Neural progenitor cell (in vitro differentiated cells): ENCODE results near the gene GRK3. TPM values are rescaled to one million over a fixed set of nuclear protein-coding genes. Genes with fewer than 3 reads are reported as not detected.

Source experiments
- DNase-seq: peaks from one replicate; pipeline ENCODE4 v3.0.0-alpha.2; 2016; ENCODE audit warnings: low spot score
- H2AFZ ChIP-seq: fragments of 200-600 bp; sonication (generic); replicated peaks from 2 replicates; pipeline ENCODE4 v1.6.1; 2016; ENCODE audit warnings: antibody characterized with exemption
- H3F3A ChIP-seq: fragments of 200-600 bp; sonication (generic); 2 replicates; pipeline ENCODE4 v1.6.1; 2016; ENCODE audit warnings: antibody characterized with exemption, low read depth
- H3K27ac ChIP-seq: fragments of 200-600 bp; sonication (generic); 2 replicates; pipeline ENCODE4 v1.5.1; 2016; ENCODE audit warnings: mild to moderate bottlenecking
- H3K27me3 ChIP-seq: fragments of 200-600 bp; sonication (generic); 2 replicates; pipeline ENCODE4 v1.6.1; 2016; ENCODE audit warnings: mild to moderate bottlenecking, moderate library complexity
- H3K36me3 ChIP-seq: fragments of 200-600 bp; sonication (generic); 2 replicates; pipeline ENCODE4 v1.5.1; 2016
- H3K4me1 ChIP-seq: fragments of 200-600 bp; sonication (generic); 2 replicates; pipeline ENCODE4 v1.6.1; 2016; ENCODE audit warnings: mixed run types
- H3K4me2 ChIP-seq: fragments of 200-600 bp; sonication (generic); 2 replicates; pipeline ENCODE4 v1.6.1; 2016
- H3K4me3 ChIP-seq: fragments of 200-600 bp; sonication (generic); 2 replicates; pipeline ENCODE4 v1.5.1; 2016
- H3K79me2 ChIP-seq: fragments of 200-600 bp; sonication (generic); 2 replicates; pipeline ENCODE4 v1.6.1; 2016; ENCODE audit warnings: low read depth
- H3K9ac ChIP-seq: fragments of 200-600 bp; sonication (generic); 2 replicates; pipeline ENCODE4 v1.6.1; 2016
- H3K9me3 ChIP-seq: fragments of 200-600 bp; sonication (generic); 2 replicates; pipeline ENCODE4 v1.5.1; 2016; ENCODE audit warnings: low read depth
- H4K20me1 ChIP-seq: fragments of 200-600 bp; sonication (generic); 2 replicates; pipeline ENCODE4 v1.6.1; 2016; ENCODE audit warnings: low read depth
- H3K27ac Mint-ChIP-seq: 3 replicates; pipeline ENCODE4 v1.8.0; 2021; ENCODE audit warnings: mixed read lengths
- H3K27me3 Mint-ChIP-seq: 2 replicates; pipeline ENCODE4 v1.8.0; 2022; ENCODE audit warnings: low read depth, mild to moderate bottlenecking, inconsistent platforms, moderate library complexity, mixed read lengths; ENCODE audit not compliant: insufficient read depth
- H3K36me3 Mint-ChIP-seq: 3 replicates; pipeline ENCODE4 v1.8.0; 2021; ENCODE audit warnings: mixed read lengths
- H3K4me1 Mint-ChIP-seq: 3 replicates; pipeline ENCODE4 v1.8.0; 2021; ENCODE audit warnings: mixed read lengths
- H3K4me3 Mint-ChIP-seq: 3 replicates; pipeline ENCODE4 v1.8.0; 2021; ENCODE audit warnings: mild to moderate bottlenecking, moderate library complexity, mixed read lengths
- H3K9me3 Mint-ChIP-seq: 3 replicates; pipeline ENCODE4 v1.8.0; 2020; ENCODE audit warnings: mixed read lengths
- CTCF ChIP-seq: fragments of 200-600 bp; sonication (generic); IDR thresholded peaks from 2 replicates; pipeline ENCODE4 v1.5.1; 2017; ENCODE audit warnings: antibody characterized with exemption, mild to moderate bottlenecking
- EZH2 ChIP-seq: fragments of 200-600 bp; sonication (generic); IDR thresholded peaks from 2 replicates; pipeline ENCODE4 v1.6.1; 2017; ENCODE audit warnings: antibody characterized with exemption, mild to moderate bottlenecking, moderate library complexity
- EZH2phosphoT487 ChIP-seq: fragments of 200-600 bp; sonication (generic); IDR thresholded peaks from 2 replicates; pipeline ENCODE4 v1.6.1; 2017; ENCODE audit warnings: antibody characterized with exemption
- total RNA-seq: library from RNA; depleted of rRNA; stranded (reverse); fragments of >200 nt; gene quantifications from 2 replicates; pipeline ENCODE4 v1.2.3, GENCODE V29; 2015; ENCODE audit warnings: low replicate concordance

GRK3 gene
- total RNA-seq, 1 donor from 2014 or later, result 20.8 TPM

- Histone ChIP-seq H3F3A (no peaks in the 10 kb centered on the region), H3K79me2 (no peaks in the 10 kb centered on the region), H3K9me3 (no peaks in the 10 kb centered on the region), H3K4me3 (no peak overlapping the region), H3K36me3 (no peaks in the 10 kb centered on the region), H2AFZ (no peak overlapping the region), H3K27ac (no peak overlapping the region), H3K4me2 (no peak overlapping the region), H3K4me1 (no peaks in the 10 kb centered on the region), H3K27me3 (no peaks in the 10 kb centered on the region), H4K20me1 (no peaks in the 10 kb centered on the region), H3K9ac (no peak overlapping the region)
- Mint-ChIP-seq H3K36me3 (no peaks in the 10 kb centered on the region), H3K27me3 (peaks cover 5% of the 10 kb centered on the region), H3K9me3 (peaks cover 3% of the 10 kb centered on the region), H3K4me1 (no peaks in the 10 kb centered on the region), H3K4me3 (no peak overlapping the region), H3K27ac (no peak overlapping the region)
- TF ChIP-seq CTCF, result no peak
- no peak for TF ChIP-seq EZH2phosphoT487
- TF ChIP-seq EZH2, result no peak
- no peak for DNase-seq
These were observed 193.8 kb downstream of the GRK3 start for GRCh38 chr22:25758316-25758715.

GRCh38 chr22:25759825-25760231 is 195.4 kb downstream of the GRK3 start:
- Mint-ChIP-seq H3K4me1 (no peaks in the 10 kb centered on the region), H3K9me3 (peaks cover 3% of the 10 kb centered on the region), H3K36me3 (no peaks in the 10 kb centered on the region), H3K27ac (no peak overlapping the region), H3K4me3 (no peak overlapping the region), H3K27me3 (peaks cover 5% of the 10 kb centered on the region)
- H3F3A ChIP-seq, result no peaks in the 10 kb centered on the region
- DNase-seq, result no peak
- no peak overlapping the region for H3K27ac ChIP-seq
- no peaks in the 10 kb centered on the region for H3K36me3 ChIP-seq
- H3K4me1 ChIP-seq, result no peaks in the 10 kb centered on the region
- no peaks in the 10 kb centered on the region for H4K20me1 ChIP-seq
- TF ChIP-seq CTCF, result no peak
- no peak for TF ChIP-seq EZH2
- no peak for TF ChIP-seq EZH2phosphoT487
- H3K4me2 ChIP-seq, result no peak overlapping the region
- no peak overlapping the region for H3K9ac ChIP-seq
- H2AFZ ChIP-seq, result no peak overlapping the region
- H3K27me3 ChIP-seq, result no peaks in the 10 kb centered on the region
- H3K9me3 ChIP-seq, result no peaks in the 10 kb centered on the region
- H3K4me3 ChIP-seq, result no peak overlapping the region
- H3K79me2 ChIP-seq, result no peaks in the 10 kb centered on the region

- Histone ChIP-seq H3K4me1 (no peaks in the 10 kb centered on the region), H4K20me1 (no peaks in the 10 kb centered on the region), H3K9ac (no peak overlapping the region), H3K27ac (no peak overlapping the region), H3K79me2 (no peaks in the 10 kb centered on the region), H3K4me3 (no peak overlapping the region), H2AFZ (no peak overlapping the region), H3K27me3 (no peaks in the 10 kb centered on the region), H3K9me3 (no peaks in the 10 kb centered on the region), H3F3A (no peaks in the 10 kb centered on the region), H3K36me3 (no peaks in the 10 kb centered on the region), H3K4me2 (no peak overlapping the region)
- H3K27me3 Mint-ChIP-seq, result peaks cover 5% of the 10 kb centered on the region
- DNase-seq, result no peak
- no peak overlapping the region for H3K4me3 Mint-ChIP-seq
- H3K9me3 Mint-ChIP-seq, result peaks cover 3% of the 10 kb centered on the region
- H3K36me3 Mint-ChIP-seq, result no peaks in the 10 kb centered on the region
- H3K27ac Mint-ChIP-seq, result no peak overlapping the region
- no peak for TF ChIP-seq CTCF
- no peak for TF ChIP-seq EZH2phosphoT487
- no peak for TF ChIP-seq EZH2
- H3K4me1 Mint-ChIP-seq, result no peaks in the 10 kb centered on the region
These were observed 195.8 kb downstream of the GRK3 start for GRCh38 chr22:25760294-25760693.
